Measurements from ENCODE around the gene USP5. TPM values are rescaled to one million over a fixed set of nuclear protein-coding genes. Genes with fewer than 3 reads are reported as not detected.

The USP5 gene
- total and polyA plus RNA-seq, 2 of the 8 experiments (the other 6 are each of a cell fraction or from before 2014, with no cell fraction given) = 66.5 to 148 TPM

DNA sequence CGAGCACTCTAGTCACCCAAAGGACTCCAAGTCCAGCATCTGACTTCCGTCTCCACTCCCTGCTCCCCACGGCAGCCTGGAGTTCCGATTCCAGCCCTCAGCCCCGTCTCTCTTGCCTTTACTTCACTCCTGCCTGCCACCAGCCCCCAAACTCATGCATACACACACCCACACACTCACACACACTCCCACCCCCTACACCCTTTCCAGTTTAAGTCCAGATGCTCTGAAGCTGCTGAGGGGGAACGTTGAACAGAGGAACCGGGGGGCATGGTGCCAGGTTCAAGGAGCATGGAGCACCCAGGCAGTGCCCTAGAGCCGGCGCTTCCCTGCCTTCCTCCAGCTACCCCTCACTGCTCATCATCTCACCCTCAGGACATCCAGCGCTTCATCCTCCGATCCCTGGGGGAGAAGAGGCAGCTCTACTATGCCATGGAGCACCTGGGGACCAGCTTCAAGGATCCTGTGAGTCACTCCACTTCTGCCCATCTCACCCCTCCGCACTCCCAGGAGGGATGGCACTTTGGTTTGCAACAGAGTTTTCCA is 20.4 kb upstream of the USP5 start:
- ChIA-PET POLR2A (ENCODE audit: partially characterized antibody) (interaction anchor here (1.1 to 27.1 kb wide), 6 partner anchors 10 to 79 kb away, joined by 3 to 388 read pairs (median 14); partner anchors contain the start of genes CDCA3, GNB3, GPR162 and MLF2), CTCF (ENCODE audit: partially characterized antibody) (interaction anchor here (0.6 to 23.7 kb wide), 6 partner anchors 16 to 268 kb away, joined by 3 to 532 read pairs (median 148); partner anchors contain the start of genes CD4, CDCA3, GNB3 and LAG3)
- Histone ChIP-seq H3K4me1 (replicated peaks in 1 of 4; ENCODE audit: control insufficient read depth in 3 of 4, insufficient read depth in 4 of 4, low read length in 3 of 4) (peaks cover 4 to 18% (median 10%) of the 10 kb centered on the region in 4 experiments), H2BK12ac (ENCODE audit: low read depth, low read length) (no peak overlapping the region), H4K8ac (ENCODE audit: extremely low read depth, insufficient read depth, low read length) (no peak overlapping the region), H4K20me1 (replicated peaks in 1 of 2; ENCODE audit: control insufficient read depth in 1 of 2, insufficient read depth in 2 of 2, low read length in 2 of 2) (peaks cover 0 to 4% of the 10 kb centered on the region in 2 experiments), H2BK120ac (replicated peaks; ENCODE audit: low read depth, low read length) (no peak overlapping the region), H3K23me2 (ENCODE audit: low read depth, low read length) (peaks cover 9% of the 10 kb centered on the region; the same call in 1 of the 2 replicates), H2BK20ac (ENCODE audit: low read length) (no peak overlapping the region), H3K27ac (ENCODE audit: low read depth, low read length) (no peak overlapping the region), H3K56ac (replicated peaks; ENCODE audit: insufficient read length, low read depth, low read length) (no peak overlapping the region), H3K9me3 (ENCODE audit: insufficient read depth in 2 of 2, low read depth in 1 of 2, low read length in 1 of 2) (no peaks in the 10 kb centered on the region), H3K23ac (ENCODE audit: insufficient read length) (no peak overlapping the region), H2AFZ (ENCODE audit: low read length) (no peak overlapping the region), H2BK5ac (ENCODE audit: low read depth, low read length) (no peak overlapping the region), H3K4me3 (ENCODE audit: extremely low read depth in 1 of 4, insufficient read depth in 2 of 4, low read depth in 3 of 4, low read length in 4 of 4) (no peak overlapping the region), H3K4me2 (ENCODE audit: insufficient read depth in 1 of 2, low read depth in 2 of 2, low read length in 2 of 2) (no peak overlapping the region), H2BK15ac (ENCODE audit: low read length) (no peak overlapping the region), H3K18ac (ENCODE audit: extremely low read depth, low read length) (no peak overlapping the region), H4K91ac (replicated peaks; ENCODE audit: insufficient read length, low read length) (no peak overlapping the region), H3K4ac (replicated peaks; ENCODE audit: insufficient read length, low read depth, low read length) (no peak overlapping the region), H3K36me3 (ENCODE audit: control insufficient read depth in 2 of 4, insufficient read depth in 4 of 4, low read length in 3 of 4) (peaks cover 17 to 41% (median 33%) of the 10 kb centered on the region in 4 experiments), H3K14ac (ENCODE audit: insufficient read length) (no peak overlapping the region), H3K9ac (replicated peaks in 1 of 4; ENCODE audit: extremely low read depth in 1 of 4, low read depth in 3 of 4, low read length in 3 of 4) (no peak overlapping the region), H3K79me2 (ENCODE audit: control insufficient read depth in 1 of 2, insufficient read depth in 2 of 2, low read length in 2 of 2) (peaks cover 0 to 9% of the 10 kb centered on the region in 2 experiments; a peak in 1 of 4 replicates), H2AK5ac (ENCODE audit: low read depth, low read length) (no peak overlapping the region), H4K5ac (ENCODE audit: insufficient read length, low read depth, low read length) (no peak overlapping the region), H3K27me3 (replicated peaks in 1 of 4; ENCODE audit: control insufficient read depth in 3 of 4, extremely low read depth in 1 of 4, insufficient read depth in 3 of 4, low read length in 3 of 4) (no peaks in the 10 kb centered on the region; a peak in 2 of 7 replicates), H3K79me1 (ENCODE audit: low read depth, low read length) (peaks cover 4% of the 10 kb centered on the region)
- 91% methylated on average over 12 of the region's 12 CpGs; no CpG with 5 or more reads in 1 of the 2 experiments for WGBS, 2 experiments (ENCODE audit: extremely low coverage in 1 of 2, insufficient coverage in 1 of 2, insufficient read length in 1 of 2, insufficient replicate concordance in 2 of 2, low coverage in 1 of 2, low lambda C conversion rate in 2 of 2, missing lambda C conversion rate in 1 of 2)
- no peak for DNase-seq (ENCODE audit: low read depth in 1 of 2, low spot score in 2 of 2)
- FAIRE-seq = no peak
- TF ChIP-seq TCF12 (IDR thresholded peaks at IDR 0.05; ENCODE audit: low read depth, low read length) (no peak), BACH1 (IDR thresholded peaks at IDR 0.05; ENCODE audit: low read length) (no peak), CHD1 (IDR thresholded peaks at IDR 0.05; ENCODE audit: low read depth, low read length) (no peak), SIN3A (conservative IDR thresholded peaks at IDR 0.05 in 1 of 2, IDR thresholded peaks at IDR 0.05 in 1 of 2; ENCODE audit: low read depth in 1 of 2, low read length in 2 of 2) (no peak), CBX8 (IDR thresholded peaks at IDR 0.05; ENCODE audit: borderline replicate concordance, low read depth, low read length) (no peak), BRCA1 (IDR thresholded peaks at IDR 0.05; ENCODE audit: low read depth, low read length) (no peak), GTF2F1 (IDR thresholded peaks at IDR 0.05; ENCODE audit: borderline replicate concordance, low read depth, low read length) (no peak), CEBPB (IDR thresholded peaks at IDR 0.05; ENCODE audit: low read depth, low read length) (no peak), CREB1 (IDR thresholded peaks at IDR 0.05) (no peak), RAD21 (IDR thresholded peaks at IDR 0.05 in 1 of 2, conservative IDR thresholded peaks at IDR 0.05 in 1 of 2; ENCODE audit: low read depth in 2 of 2, low read length in 2 of 2) (no peak), E2F6 (IDR thresholded peaks at IDR 0.05) (no peak), SP2 (IDR thresholded peaks at IDR 0.05; ENCODE audit: low read length) (no peak), CTBP2 (IDR thresholded peaks at IDR 0.05; ENCODE audit: borderline replicate concordance, insufficient read depth, insufficient read length, low read length) (no peak)

All from H1 (cell line).